Posterior vena cava (tissue), 2 donors: Measurements from ENCODE around the gene FOXP4. TPM values are rescaled to one million over a fixed set of nuclear protein-coding genes. Genes with fewer than 3 reads are reported as not detected.

Source experiments
- DNase-seq: peaks from one replicate; pipeline ENCODE4 v3.0.0-alpha.2; 2020; ENCODE audit warnings: low spot score
- intact Hi-C, 2 donors: fragments of 100-400 bp; cut with DNase I; formaldehyde crosslinking; loops; one replicate each; pipeline versions ENCODE4 v1.14.1 to v1.14.2; 2022 to 2023
- microRNA-seq, 2 donors: library from miRNA; unstranded; fragments of <30 nt; microRNA quantifications; one replicate each; pipeline ENCODE4 v1.2.0, GENCODE V29; 2020 to 2021; ENCODE audit warnings: borderline microRNAs expressed in 2 of 2
- total RNA-seq, 2 donors: library from RNA; stranded (reverse); fragmentation: NEBNext Ultra II Directional; extraction: Animal tissue kit (Norgen Biotek cat#: 25700); gene quantifications; one replicate each; pipeline ENCODE4 v1.2.1, GENCODE V29; 2021
- donor health status: DM: yes; HTN: yes; CAD: no.
- donor health status: DM: yes; HTN: yes; CAD: no.

FOXP4 gene
- total RNA-seq, 2 donors from 2014 or later: 16.8 to 26.9 TPM

- peak; percentile 43 for DNase-seq
- intact Hi-C loops: no loop called here
Observed at GRCh38 chr6:41645007-41645618, 98.9 kb downstream of the FOXP4 start.

GRCh38 chr6:41646026-41646795 lies 100.0 kb downstream of the FOXP4 start:
- peak; percentile 42 for DNase-seq
- intact Hi-C loops: no loop called here

GRCh38 chr6:41647061-41647511 lies 100.9 kb downstream of the FOXP4 start:
- intact Hi-C loops: no loop called here
- peak; percentile 67 for DNase-seq

- DNase-seq: peak; percentile 36
- intact Hi-C loops: no loop called here
Observed at GRCh38 chr6:41648070-41648585, 101.9 kb downstream of the FOXP4 start.

- intact Hi-C loops: no loop called here
- peak; percentile 45 for DNase-seq
Observed at GRCh38 chr6:41648921-41649320, 102.7 kb downstream of the FOXP4 start.

- intact Hi-C loops: no loop called here
- peak; percentile 44 for DNase-seq
Observed at GRCh38 chr6:41649596-41649995, 103.4 kb downstream of the FOXP4 start.

- DNase-seq: peak; percentile 37
- intact Hi-C loops: no loop called here
Observed at GRCh38 chr6:41650120-41650519, 103.9 kb downstream of the FOXP4 start.

GRCh38 chr6:41651246-41651961 lies 105.2 kb downstream of the FOXP4 start:
- intact Hi-C loops: no loop called here
- DNase-seq: peak; percentile 48

Small RNA genes lying within 50 kb of the gene (microRNA-seq; reads per million reads assigned to microRNA genes)
- gene MIR4641: 0 reads per million in 2 donors

Other genes with a start within 250 kb of the FOXP4 start
- not detected for gene NCR2, start 210.8 kb upstream of the FOXP4 start, total RNA-seq
- gene MDFI, start 92.1 kb downstream of the FOXP4 start, total RNA-seq: 1 to 10 TPM; 5.4 to 6.5 TPM
- gene TFEB, start 189.2 kb downstream of the FOXP4 start, total RNA-seq: 10 to 100 TPM; 15.1 to 20.6 TPM
- gene PGC, start 201.0 kb downstream of the FOXP4 start, total RNA-seq: not detected
- 1 to 10 TPM; 4.0 to 4.2 TPM for gene FRS3, start 233.5 kb downstream of the FOXP4 start, total RNA-seq
- gene PRICKLE4, start 234.4 kb downstream of the FOXP4 start, total RNA-seq: 1 to 10 TPM; 1.4 to 5.8 TPM
- 100 to 1,000 TPM in 1 of 2 donors, 10 to 100 TPM in 1; 84.2 to 101 TPM for gene TOMM6, start 241.3 kb downstream of the FOXP4 start, total RNA-seq